NCI-H2227 (cell line): ENCODE measurements around the gene PDK2.

Experiments used
- DNase-seq: peaks from one replicate; lab custom pipeline; 2025; ENCODE audit not compliant: unreplicated experiment; lab: John Stamatoyannopoulos, UW

PDK2 gene

DNA sequence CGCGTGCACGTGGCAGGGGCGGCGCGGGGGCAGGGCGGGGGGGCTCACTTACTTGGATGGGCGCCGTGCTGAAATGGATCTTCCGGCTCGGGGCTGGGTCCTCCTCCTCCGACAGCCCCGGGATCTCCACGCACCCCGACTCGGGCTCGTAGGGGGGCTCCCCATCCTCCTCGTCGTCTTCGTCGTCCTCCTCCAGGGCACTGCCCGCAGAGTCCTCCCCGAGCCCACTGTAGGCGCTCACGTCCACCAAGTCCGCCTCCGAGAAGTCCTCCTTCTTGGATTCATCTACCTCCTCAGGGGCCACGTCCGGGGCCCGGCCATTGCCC lies 53.9 kb downstream of the PDK2 start:
- DNase-seq, result no peak

DNA sequence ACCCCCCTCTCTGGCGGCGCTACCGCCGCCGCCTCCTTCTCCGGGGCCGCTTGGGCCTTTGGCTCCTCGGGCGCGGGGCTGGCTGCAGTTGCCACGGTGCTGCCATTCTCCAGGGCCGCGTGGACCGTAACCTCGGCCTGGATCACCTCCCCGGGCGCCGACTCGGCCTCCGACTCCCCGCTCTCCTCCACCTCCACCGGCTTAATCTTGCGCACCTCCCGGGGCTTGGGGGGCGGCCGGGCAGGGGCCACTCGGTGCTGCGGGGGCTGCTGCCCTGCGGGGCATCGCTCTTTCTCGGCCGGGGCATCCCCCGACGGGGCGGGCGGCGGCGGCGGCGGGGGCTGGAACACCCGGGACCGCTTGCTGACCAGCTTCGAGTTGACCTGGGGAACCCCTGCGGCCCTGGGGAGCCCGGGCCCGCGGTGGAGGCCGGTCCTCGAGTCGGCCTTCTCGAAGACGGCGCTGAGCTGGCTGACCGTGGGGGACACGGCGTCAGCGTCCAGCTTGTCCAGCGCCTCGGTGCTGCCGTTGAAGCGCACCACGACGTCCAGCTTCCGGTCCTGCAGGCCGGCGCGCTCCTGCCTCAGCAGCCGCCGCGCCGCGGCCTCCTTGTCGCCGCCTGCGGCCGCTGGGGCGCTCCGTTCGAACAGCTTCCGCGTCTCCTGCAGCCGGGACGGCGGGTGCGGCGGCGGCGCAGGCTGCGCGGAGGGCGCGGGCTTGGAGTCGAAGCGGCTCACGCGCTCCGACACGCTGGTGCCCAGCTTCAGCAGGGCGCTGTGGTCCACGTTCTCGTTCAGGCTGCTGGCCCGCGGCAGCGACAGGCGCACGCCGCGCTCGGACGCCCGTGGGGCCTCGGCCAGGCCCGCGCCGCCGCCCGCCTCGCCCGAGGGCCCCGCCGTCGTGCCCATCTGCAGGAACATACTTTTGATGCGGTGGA lies 54.5 kb downstream of the PDK2 start:
- DNase-seq, result peak; percentile 72

DNA sequence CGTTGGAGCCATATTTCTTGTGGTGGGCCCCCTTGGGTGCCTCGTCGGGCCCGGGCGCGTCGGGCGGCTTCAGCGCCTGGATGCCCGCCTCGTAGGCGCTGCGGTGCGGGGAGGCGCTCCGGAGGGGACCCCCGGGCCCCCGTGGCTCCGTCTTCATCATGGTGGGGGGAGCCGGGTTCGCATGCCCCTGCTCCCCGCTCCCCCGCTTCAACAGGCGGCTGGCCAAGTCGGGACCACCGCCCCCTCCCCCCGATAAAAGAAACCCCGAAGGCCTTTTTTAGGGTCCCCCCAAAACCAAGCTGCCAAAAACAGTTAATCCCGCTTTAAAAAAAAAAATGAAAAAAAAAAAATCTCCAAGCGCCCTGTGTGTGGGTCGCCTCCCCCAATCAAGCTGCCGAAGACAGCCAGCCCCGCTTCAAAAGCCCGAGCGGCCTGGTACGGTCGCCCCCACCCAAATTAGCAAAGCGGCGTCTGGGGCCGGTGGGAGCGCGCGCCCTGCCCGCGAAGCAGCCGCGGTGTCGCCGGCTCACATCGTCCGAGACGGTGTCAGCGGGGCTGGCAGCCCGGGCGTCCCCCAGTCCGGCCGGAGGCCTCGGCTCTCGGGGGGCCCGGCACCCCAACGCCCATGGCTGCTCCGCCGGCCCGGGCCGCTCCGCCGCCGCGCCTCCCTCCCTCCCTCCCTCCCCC lies 55.3 kb downstream of the PDK2 start, which contains the start of gene PPP1R9B:
TSS of gene PPP1R9B (minus strand) at position 324 of the 687 bp plus-strand sequence. CDS start at position 160, 164 bp downstream.
- DNase-seq, result peak; percentile 63

DNA sequence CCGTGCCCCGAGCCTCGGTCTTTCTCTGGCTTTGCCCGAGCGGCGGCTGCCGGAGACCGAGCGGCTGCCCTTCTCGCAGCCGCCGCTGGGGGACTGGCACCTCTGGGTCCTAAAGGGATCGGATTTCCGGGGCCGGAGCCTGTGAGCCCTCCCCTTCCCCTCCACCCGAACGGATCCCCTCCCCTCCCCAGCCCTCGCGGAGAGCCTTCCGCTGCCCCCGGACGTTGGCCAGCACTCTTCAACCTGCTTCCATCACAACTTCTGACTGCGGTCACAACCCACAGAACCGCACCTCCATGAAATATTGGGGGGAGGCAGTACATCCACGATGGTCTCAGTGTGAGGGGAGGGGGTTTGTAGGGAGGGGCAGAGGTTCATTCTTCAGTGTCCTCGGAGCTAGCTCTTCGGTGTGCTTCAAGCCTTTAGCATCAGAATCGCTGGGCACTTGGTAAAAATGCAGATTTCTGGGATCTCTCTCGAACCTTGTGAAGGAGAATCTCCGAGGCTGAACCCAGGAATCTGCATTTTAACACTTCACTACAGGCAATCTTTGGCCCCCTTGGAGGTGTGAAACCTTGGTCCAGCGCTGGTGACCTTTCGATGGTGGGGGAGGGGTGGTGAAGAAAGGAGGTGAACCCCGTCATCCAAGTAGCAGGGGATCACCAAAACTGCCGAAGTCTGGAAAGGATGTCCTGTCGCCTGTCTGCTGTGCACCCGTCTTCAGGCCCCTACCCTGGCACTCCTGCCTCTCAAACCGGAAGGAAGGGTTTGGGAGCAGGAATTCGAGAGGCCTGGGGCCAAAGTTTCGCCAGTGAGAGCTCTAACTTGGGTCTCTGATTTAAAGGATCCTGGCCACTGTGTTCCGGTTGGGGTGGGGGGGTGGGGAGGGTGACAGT lies 56.1 kb downstream of the PDK2 start:
- DNase-seq, result peak; percentile 93

DNA sequence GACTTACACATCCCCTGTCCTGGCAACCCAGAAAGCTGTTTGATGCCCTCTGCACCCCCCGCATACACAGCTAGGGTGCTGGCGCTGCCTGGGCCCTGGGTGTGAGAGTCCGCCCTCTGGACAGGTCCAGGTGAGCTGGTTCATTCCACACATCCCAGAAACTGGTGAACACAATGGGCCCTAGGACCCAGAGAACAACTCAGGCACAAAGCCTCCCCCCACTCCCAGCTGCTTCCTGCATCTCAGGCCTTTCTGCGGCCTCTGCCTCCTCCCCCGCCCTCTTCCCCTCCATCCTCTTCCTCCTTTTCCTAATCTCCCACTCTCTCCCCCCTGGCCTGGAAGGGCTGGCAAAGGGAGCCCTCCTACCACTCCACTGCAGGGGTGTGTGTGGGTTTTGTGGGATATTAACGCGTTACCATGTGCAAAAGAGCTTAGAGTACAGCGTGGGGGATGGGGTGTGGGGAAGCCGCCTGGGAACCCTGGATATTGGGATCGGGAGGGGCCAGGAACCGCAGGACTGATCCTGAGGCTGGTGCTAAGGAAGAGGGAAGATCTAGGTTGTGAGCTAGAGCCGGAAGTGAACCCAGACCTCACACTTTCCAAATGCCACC lies 56.9 kb downstream of the PDK2 start:
- peak; percentile 82 for DNase-seq

DNA sequence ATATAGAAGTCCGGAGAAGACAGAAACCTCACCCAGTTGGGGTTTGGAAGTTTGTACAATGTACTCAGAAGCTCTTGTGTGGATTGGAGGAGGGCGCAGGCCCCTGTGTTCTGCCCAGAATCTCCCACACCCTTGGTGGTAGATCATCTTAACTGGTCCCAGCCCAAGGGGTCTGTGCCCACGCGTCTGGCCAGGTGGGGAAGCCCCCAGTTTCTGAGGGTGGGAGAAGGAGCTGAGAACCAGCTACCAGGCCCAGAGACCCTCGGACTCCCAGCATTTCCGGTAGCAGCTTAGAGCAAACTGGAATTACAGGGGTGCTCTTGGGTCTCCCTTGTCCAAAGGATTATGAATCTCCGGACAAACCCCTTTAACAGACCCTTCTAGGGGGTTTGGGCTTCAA lies 57.6 kb downstream of the PDK2 start:
- no peak for DNase-seq

DNA sequence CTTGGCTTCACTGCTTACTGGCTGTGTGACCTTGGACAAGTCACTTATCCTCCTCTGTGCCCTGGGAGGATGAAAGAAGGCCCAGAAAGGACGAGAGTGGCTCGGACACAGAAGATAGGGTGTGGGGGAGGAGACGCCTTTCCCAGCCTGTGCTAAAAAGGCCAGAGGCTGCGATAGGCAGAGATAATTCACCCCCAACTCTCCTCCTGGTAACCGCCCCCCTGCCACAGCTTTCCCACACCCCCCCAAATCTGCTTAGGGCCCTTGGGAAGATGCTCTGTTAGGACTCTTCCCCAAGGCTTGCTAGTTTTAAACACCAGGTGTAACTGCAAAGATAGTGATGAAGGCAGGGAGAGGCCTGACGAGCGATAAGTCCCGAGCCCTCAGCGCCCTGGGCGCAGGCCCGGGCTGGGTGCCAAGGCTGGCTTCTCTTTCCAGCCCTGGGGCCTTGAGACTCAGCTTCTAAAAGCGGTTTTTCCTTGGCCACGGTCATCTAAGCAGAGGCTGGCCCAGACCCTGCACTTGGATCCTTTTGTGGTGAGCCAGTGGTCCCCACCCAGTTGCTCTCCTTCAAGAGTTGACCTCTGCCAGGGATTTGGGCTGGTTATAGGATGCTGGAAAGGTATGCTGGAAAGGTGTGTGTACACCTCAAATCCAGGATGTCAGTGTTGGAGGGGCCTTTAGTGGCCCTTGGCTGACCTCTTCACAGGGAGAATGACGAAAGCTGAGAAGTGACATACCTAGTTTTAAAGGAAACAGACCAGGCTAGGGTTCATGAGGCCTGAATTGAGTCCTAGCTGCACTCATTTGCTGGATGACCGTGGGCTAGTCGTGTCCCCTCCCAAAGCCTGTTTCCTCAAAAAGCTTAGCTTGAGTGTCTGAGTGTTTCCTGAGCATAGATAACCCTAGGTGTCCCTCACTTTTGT lies 58.8 kb downstream of the PDK2 start:
- no peak for DNase-seq

DNA sequence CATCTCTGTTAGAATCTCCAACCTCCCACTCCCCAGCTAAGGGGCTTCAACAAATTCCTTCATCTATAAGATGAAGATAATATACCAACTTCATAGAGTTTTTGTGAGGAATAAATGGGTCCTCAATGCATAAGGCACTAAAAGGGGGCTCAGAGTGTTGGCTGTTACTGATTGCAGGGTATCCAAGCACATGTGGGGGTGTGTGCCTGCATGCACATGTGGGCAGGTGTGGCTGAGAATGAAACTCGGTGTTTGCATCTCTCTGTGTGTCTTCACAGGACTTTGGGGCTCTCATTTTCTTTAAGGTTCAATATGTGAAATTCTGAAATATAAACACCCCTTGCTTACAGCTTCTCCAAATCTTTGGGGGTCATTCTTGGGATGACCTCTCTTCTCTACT lies 59.5 kb downstream of the PDK2 start:
- DNase-seq, result no peak

DNA sequence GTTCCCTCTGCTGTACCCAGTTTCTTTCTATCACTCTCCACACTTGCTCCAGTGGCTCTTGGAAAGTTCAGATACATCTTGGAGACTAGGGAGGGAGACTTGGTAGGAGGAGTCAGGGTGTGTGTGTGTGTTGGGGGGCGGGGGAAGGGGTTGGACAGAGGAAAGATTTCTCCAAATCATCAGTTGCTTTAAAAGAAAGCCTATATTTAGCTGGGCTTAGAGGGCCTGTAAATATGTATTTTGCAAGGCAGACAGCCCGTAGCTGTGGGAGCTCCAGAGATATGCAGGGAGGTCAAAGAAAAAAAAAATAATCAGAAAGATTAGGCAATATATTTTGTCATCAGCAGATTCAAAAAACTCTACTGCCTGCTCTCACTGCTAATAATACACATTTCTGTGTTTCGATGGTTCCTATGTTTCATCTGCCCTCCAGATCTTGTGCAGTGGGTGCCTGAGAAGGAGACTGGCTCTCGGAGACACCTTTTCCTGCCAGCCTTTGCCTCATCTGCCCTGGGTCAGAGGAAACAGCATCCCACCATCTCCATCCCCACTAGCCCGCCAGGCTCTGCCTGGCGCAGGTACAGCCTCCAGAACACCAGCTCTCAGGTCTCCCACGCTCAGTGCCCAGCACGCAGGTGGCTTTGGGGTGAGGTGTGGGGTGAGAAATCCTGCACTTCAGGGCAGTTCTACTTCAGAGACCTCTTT lies 60.1 kb downstream of the PDK2 start:
- peak; percentile 45 for DNase-seq

DNA sequence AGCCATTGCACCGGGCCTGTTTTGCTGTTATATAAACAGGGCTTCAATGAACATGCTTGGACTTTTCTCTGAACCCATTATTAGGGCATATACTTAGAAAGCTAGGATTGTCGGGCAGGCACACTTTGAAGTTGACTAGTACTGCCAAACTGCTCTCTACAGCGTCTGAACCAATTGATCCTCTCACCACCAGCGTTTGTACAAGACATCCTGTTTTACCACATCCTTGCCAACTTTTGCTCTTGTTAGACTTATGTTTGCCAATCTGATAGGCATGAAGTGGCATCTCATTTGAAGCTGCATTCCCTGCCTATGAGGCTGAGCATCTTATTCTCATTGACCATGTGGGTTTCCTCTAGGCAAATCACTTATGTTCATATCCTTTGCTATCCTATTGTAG lies 62.7 kb downstream of the PDK2 start:
- DNase-seq, result no peak

DNA sequence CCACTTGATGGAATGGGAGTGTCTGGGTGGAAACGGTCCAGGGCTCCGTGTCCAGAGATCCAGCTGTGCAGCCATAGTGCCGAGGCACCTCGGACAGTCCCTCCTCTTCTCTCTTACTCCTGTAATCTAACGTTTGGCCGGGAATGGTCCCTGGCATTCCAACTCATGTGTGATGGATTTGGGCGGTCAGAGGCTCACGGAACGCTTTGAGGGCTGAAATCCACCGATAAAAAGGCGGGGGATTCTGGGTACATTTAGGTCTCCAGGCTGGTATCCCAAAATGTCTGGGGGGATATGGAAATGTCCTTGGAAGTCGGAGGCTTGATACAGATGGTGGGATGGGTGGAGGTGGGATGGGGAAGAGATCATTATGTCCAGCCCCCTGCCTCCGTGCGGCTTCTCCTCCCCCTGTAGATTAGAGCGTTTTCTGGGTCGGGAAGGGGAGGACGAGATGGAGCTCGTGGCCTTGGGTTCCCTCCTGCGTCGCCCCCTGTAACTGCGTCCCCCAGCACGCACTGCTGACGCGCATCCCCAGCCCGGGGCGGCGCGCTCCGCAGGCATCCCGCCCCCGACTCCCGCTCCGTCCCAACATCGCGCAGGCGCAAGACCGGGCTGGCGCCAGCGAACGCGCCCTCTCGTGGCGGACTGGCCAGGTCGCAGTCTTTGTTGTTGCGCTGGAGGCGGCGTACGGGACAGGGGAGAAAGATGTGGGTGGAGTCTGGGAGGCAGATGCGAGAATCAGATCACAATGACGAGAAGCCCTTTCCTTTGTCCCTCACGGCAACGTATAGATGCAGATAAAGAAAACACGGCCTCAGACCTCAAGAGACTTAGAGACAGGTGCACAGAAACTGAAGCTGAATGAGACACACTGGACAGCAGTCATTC lies 66.1 kb downstream of the PDK2 start:
- DNase-seq, result peak; percentile 98
